H9 (cell line): ENCODE results near the gene OTX1. TPM values are rescaled to one million over a fixed set of nuclear protein-coding genes. Genes with fewer than 3 reads are reported as not detected.

ENCODE experiments used
- DNase-seq: peaks from one replicate; pipeline ENCODE4 v3.0.0-alpha.2; 2017
- H2AFZ ChIP-seq: one replicate; pipeline ENCODE4 v1.6.1; 2013; ENCODE audit warnings: mild to moderate bottlenecking, low read length, control low read depth, moderate library complexity
- H2AK5ac ChIP-seq: 2 replicates; pipeline ENCODE4 v1.6.1; 2013; ENCODE audit warnings: low read length, control low read depth, mixed read lengths; ENCODE audit not compliant: insufficient read length
- H2BK120ac ChIP-seq: one replicate; pipeline ENCODE4 v1.6.1; 2013; ENCODE audit warnings: low read depth, mild to moderate bottlenecking, low read length, control low read depth, inconsistent platforms; ENCODE audit not compliant: poor library complexity, severe bottlenecking
- H2BK12ac ChIP-seq: 2 replicates; pipeline ENCODE4 v1.6.1; 2013; ENCODE audit warnings: low read length, control low read depth, mixed read lengths, low read depth; ENCODE audit not compliant: insufficient read length
- H2BK15ac ChIP-seq: 2 replicates; pipeline ENCODE4 v1.6.1; 2013; ENCODE audit warnings: low read depth, low read length, control low read depth
- H2BK20ac ChIP-seq: one replicate; pipeline ENCODE4 v1.6.1; 2013; ENCODE audit warnings: low read depth, mild to moderate bottlenecking, low read length, control low read depth, inconsistent platforms; ENCODE audit not compliant: poor library complexity, severe bottlenecking
- H2BK5ac ChIP-seq: 2 replicates; pipeline ENCODE4 v1.6.1; 2013; ENCODE audit warnings: low read length, control low read depth, mixed read lengths; ENCODE audit not compliant: insufficient read length
- H3K14ac ChIP-seq: 2 replicates; pipeline ENCODE4 v1.6.1; 2013; ENCODE audit warnings: low read length, control low read depth; ENCODE audit not compliant: insufficient read depth
- H3K18ac ChIP-seq: 2 replicates; pipeline ENCODE4 v1.6.1; 2013; ENCODE audit warnings: low read depth, mild to moderate bottlenecking, mixed read lengths, low read length, control low read depth; ENCODE audit not compliant: insufficient read length
- H3K23ac ChIP-seq: 2 replicates; pipeline ENCODE4 v1.6.1; 2013; ENCODE audit warnings: low read length, control low read depth, mixed read lengths, low read depth; ENCODE audit not compliant: insufficient read length
- H3K23me2 ChIP-seq: 2 replicates; pipeline ENCODE4 v1.6.1; 2013; ENCODE audit warnings: low read depth, mild to moderate bottlenecking, mixed read lengths, low read length, control low read depth; ENCODE audit not compliant: insufficient read length, poor library complexity, severe bottlenecking
- H3K27ac ChIP-seq: 2 replicates; pipeline ENCODE4 v1.5.1; 2013; ENCODE audit warnings: low read length, control low read depth, mixed read lengths, low read depth; ENCODE audit not compliant: insufficient read length
- H3K27me3 ChIP-seq: 2 replicates; pipeline ENCODE4 v1.6.1; 2013; ENCODE audit warnings: low read length, control low read depth, inconsistent platforms; ENCODE audit not compliant: insufficient read depth
- H3K4ac ChIP-seq: 2 replicates; pipeline ENCODE4 v1.6.1; 2013; ENCODE audit warnings: low read depth, mild to moderate bottlenecking, control low read depth, inconsistent platforms, low read length, moderate library complexity
- H3K4me1 ChIP-seq: 2 replicates; pipeline ENCODE4 v1.6.1; 2013; ENCODE audit warnings: low read length, control low read depth, inconsistent platforms; ENCODE audit not compliant: insufficient read depth
- H3K4me2 ChIP-seq: 2 replicates; pipeline ENCODE4 v1.6.1; 2013; ENCODE audit warnings: low read length, control low read depth, mixed read lengths; ENCODE audit not compliant: insufficient read length, insufficient read depth
- H3K56ac ChIP-seq: 2 replicates; pipeline ENCODE4 v1.6.1; 2013; ENCODE audit warnings: low read depth, mild to moderate bottlenecking, mixed read lengths, low read length, control low read depth; ENCODE audit not compliant: insufficient read length
- H3K79me1 ChIP-seq: 2 replicates; pipeline ENCODE4 v1.6.1; 2013; ENCODE audit warnings: low read depth, mild to moderate bottlenecking, moderate library complexity, low read length, control low read depth, inconsistent platforms; ENCODE audit not compliant: insufficient read depth, poor library complexity, severe bottlenecking
- H3K79me2 ChIP-seq: 2 replicates; pipeline ENCODE4 v1.6.1; 2013; ENCODE audit warnings: low read length, control low read depth, inconsistent platforms; ENCODE audit not compliant: insufficient read depth
- H3K9ac ChIP-seq: 2 replicates; pipeline ENCODE4 v1.6.1; 2013; ENCODE audit warnings: low read length, control low read depth, mixed read lengths; ENCODE audit not compliant: insufficient read length; ENCODE audit errors: extremely low read depth
- H3K9me3 ChIP-seq: one replicate; pipeline ENCODE4 v1.6.1; 2013; ENCODE audit warnings: low read depth, low read length, inconsistent platforms; ENCODE audit not compliant: control insufficient read depth
- H3T11ph ChIP-seq: one replicate; pipeline ENCODE4 v1.6.1; 2013; ENCODE audit warnings: mild to moderate bottlenecking, low read length, control low read depth, inconsistent platforms
- H4K20me1 ChIP-seq: one replicate; pipeline ENCODE4 v1.6.1; 2013; ENCODE audit not compliant: control insufficient read depth, insufficient read length, insufficient read depth
- H4K5ac ChIP-seq: 2 replicates; pipeline ENCODE4 v1.6.1; 2013; ENCODE audit warnings: low read depth, mild to moderate bottlenecking, mixed read lengths, low read length, control low read depth; ENCODE audit not compliant: insufficient read length
- H4K8ac ChIP-seq: replicated peaks from 2 replicates; pipeline ENCODE4 v1.6.1; 2013; ENCODE audit warnings: low read length, control low read depth, mixed read lengths, low read depth; ENCODE audit not compliant: insufficient read length
- H4K91ac ChIP-seq: 2 replicates; pipeline ENCODE4 v1.6.1; 2013; ENCODE audit warnings: low read depth, mild to moderate bottlenecking, moderate library complexity, mixed read lengths, low read length, control low read depth; ENCODE audit not compliant: insufficient read length
- H3K27ac Mint-ChIP-seq, 3 experiments: 2 replicates in 2 of 3; 3 replicates in 1 of 3; pipeline ENCODE4 v1.8.0; 2020 to 2021; ENCODE audit warnings: mixed read lengths in 3 of 3, mild to moderate bottlenecking in 1 of 3, moderate library complexity in 1 of 3
- H3K27me3 Mint-ChIP-seq: 2 replicates; pipeline ENCODE4 v1.8.0; 2021; ENCODE audit warnings: low read depth, mild to moderate bottlenecking, moderate library complexity, mixed read lengths
- H3K36me3 Mint-ChIP-seq, 3 experiments: 2 replicates in 2 of 3; 3 replicates in 1 of 3; pipeline ENCODE4 v1.8.0; 2020 to 2021; ENCODE audit warnings: low read depth in 3 of 3, mixed read lengths in 3 of 3; ENCODE audit not compliant: insufficient read depth in 1 of 3
- H3K4me1 Mint-ChIP-seq, 2 experiments: 2 replicates each; pipeline ENCODE4 v1.8.0; 2020; ENCODE audit warnings: mixed read lengths in 2 of 2
- H3K4me3 Mint-ChIP-seq, 2 experiments: 2 replicates in 1 of 2; 3 replicates in 1 of 2; pipeline ENCODE4 v1.8.0; 2020 to 2021; ENCODE audit warnings: mild to moderate bottlenecking in 2 of 2, mixed read lengths in 2 of 2, moderate library complexity in 1 of 2
- H3K9me3 Mint-ChIP-seq, 2 experiments: 2 replicates in 1 of 2; 3 replicates in 1 of 2; pipeline ENCODE4 v1.8.0; 2020; ENCODE audit warnings: mild to moderate bottlenecking in 2 of 2, mixed read lengths in 2 of 2, moderate library complexity in 1 of 2
- WGBS: extraction: QIAGEN DNeasy Blood & Tissue Kit; methylation state at CpG from one replicate; pipeline ENCODE4 v1.1.7; 2013; ENCODE audit warnings: missing lambda C conversion rate, low lambda C conversion rate, mixed read lengths; ENCODE audit not compliant: insufficient read length; ENCODE audit errors: extremely low coverage; 5-methylcytosine and 5-hydroxymethylcytosine counted together
- total RNA-seq: library from RNA; stranded (reverse); gene quantifications from 2 replicates; pipeline ENCODE4 v1.2.1, GENCODE V29; 2021
- TF ChIP-seq, protein P1 (sequence below): fragments of 200-600 bp; sonication (generic); conservative IDR thresholded peaks from 3 replicates; pipeline ENCODE4 v1.8.0; 2021; ENCODE audit warnings: antibody characterized with exemption, mild to moderate bottlenecking

OTX1 gene
- total RNA-seq, 1 experiment from 2014 or later = 0.13 TPM

DNA sequence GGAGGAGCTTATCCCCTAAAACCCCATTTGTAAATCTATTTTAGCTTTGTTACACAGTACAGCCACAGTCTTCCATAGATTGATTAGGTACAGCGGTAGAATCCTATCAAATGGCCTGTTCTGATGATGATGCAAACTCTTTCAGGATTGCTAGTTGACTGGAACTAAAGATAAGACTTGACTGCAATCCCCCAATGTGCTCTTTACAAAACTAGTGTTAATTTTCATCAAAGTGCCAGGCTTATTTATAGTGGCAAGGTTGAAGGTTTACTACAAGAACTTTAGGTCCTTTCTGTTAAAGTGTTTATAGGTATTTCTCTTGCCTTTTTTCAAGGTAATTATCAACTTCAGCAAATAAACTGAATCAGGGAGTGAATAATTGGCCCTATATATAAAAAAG is 9.0 kb upstream of the OTX1 start:
- H2BK12ac ChIP-seq = no peak overlapping the region
- H4K8ac ChIP-seq = no peak overlapping the region
- no peak overlapping the region for H2AK5ac ChIP-seq
- WGBS = no CpG with 5 or more reads among the region's 1 CpG
- no peak overlapping the region for H3K27ac ChIP-seq
- no peaks in the 10 kb centered on the region for H3K79me2 ChIP-seq
- no peak overlapping the region for H3K23ac ChIP-seq
- no peak overlapping the region for H2BK20ac ChIP-seq
- TF ChIP-seq, protein P1, sequence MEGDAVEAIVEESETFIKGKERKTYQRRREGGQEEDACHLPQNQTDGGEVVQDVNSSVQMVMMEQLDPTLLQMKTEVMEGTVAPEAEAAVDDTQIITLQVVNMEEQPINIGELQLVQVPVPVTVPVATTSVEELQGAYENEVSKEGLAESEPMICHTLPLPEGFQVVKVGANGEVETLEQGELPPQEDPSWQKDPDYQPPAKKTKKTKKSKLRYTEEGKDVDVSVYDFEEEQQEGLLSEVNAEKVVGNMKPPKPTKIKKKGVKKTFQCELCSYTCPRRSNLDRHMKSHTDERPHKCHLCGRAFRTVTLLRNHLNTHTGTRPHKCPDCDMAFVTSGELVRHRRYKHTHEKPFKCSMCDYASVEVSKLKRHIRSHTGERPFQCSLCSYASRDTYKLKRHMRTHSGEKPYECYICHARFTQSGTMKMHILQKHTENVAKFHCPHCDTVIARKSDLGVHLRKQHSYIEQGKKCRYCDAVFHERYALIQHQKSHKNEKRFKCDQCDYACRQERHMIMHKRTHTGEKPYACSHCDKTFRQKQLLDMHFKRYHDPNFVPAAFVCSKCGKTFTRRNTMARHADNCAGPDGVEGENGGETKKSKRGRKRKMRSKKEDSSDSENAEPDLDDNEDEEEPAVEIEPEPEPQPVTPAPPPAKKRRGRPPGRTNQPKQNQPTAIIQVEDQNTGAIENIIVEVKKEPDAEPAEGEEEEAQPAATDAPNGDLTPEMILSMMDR = no peak
- no peak overlapping the region for H2BK5ac ChIP-seq
- no peaks in the 10 kb centered on the region for H3K36me3 Mint-ChIP-seq
- H3K9me3 ChIP-seq = no peaks in the 10 kb centered on the region
- H3K27me3 Mint-ChIP-seq = peaks cover 27% of the 10 kb centered on the region
- no peak overlapping the region for H3K4me2 ChIP-seq
- no peak overlapping the region for H3K4me3 Mint-ChIP-seq
- peaks cover 34 to 38% of the 10 kb centered on the region in 2 experiments for H3K4me1 Mint-ChIP-seq
- H2BK120ac ChIP-seq = no peak overlapping the region
- no peaks in the 10 kb centered on the region for H3K79me1 ChIP-seq
- H4K91ac ChIP-seq = no peak overlapping the region
- H4K20me1 ChIP-seq = no peaks in the 10 kb centered on the region
- no peak overlapping the region for H3K18ac ChIP-seq
- H3K56ac ChIP-seq = no peak overlapping the region
- H3K4ac ChIP-seq = no peak overlapping the region
- H3K27ac Mint-ChIP-seq = no peak overlapping the region
- H3K9ac ChIP-seq = no peak overlapping the region
- no peak overlapping the region for H4K5ac ChIP-seq
- peaks cover 3% of the 10 kb centered on the region; the same call in 1 of the 2 replicates for H3K4me1 ChIP-seq
- no peak overlapping the region for H3T11ph ChIP-seq
- peaks cover 13% of the 10 kb centered on the region for H3K23me2 ChIP-seq
- H2BK15ac ChIP-seq = no peak overlapping the region
- H3K27me3 ChIP-seq = peaks cover 5% of the 10 kb centered on the region; the same call in 1 of the 2 replicates
- H2AFZ ChIP-seq = no peak overlapping the region
- H3K14ac ChIP-seq = no peak overlapping the region
- no peak for DNase-seq
- H3K9me3 Mint-ChIP-seq = no peaks in the 10 kb centered on the region
